HG03575 (cell line): ENCODE results near the gene NCOA3.
"Not testable (repeated sequence)": the region's sequence is repeated elsewhere in the genome, so short reads cannot be mapped to it uniquely, and the experiment has no call there.

Source experiments
- ATAC-seq: cut with Tn5 transposase; IDR thresholded peaks from one replicate; pipeline ENCODE4 v1.9.1; 2021; ENCODE audit not compliant: unreplicated experiment, insufficient number of reproducible peaks, low FRiP score; ENCODE audit errors: extremely low read depth

NCOA3 gene

GRCh38 chr20:47580686-47581085 lies 79.0 kb downstream of the NCOA3 start:
- ATAC-seq = not testable (repeated sequence)

GRCh38 chr20:47581090-47581489 lies 79.4 kb downstream of the NCOA3 start:
- no peak for ATAC-seq

GRCh38 chr20:47583551-47583950 lies 81.9 kb downstream of the NCOA3 start:
- ATAC-seq = no peak

- no peak for ATAC-seq
These were observed 83.5 kb downstream of the NCOA3 start for GRCh38 chr20:47585087-47585747.

- ATAC-seq = no peak
These were observed 85.1 kb downstream of the NCOA3 start for GRCh38 chr20:47586649-47587294.

GRCh38 chr20:47588158-47588557 lies 86.5 kb downstream of the NCOA3 start:
- ATAC-seq = no peak

GRCh38 chr20:47591231-47591630 lies 89.5 kb downstream of the NCOA3 start:
- ATAC-seq = no peak

- no peak for ATAC-seq
These were observed 92.5 kb downstream of the NCOA3 start for GRCh38 chr20:47594157-47594556.

- ATAC-seq = not testable (repeated sequence)
These were observed 93.5 kb downstream of the NCOA3 start for GRCh38 chr20:47595138-47595537.

GRCh38 chr20:47596003-47596571 lies 94.4 kb downstream of the NCOA3 start:
- ATAC-seq = no peak

- ATAC-seq = no peak
These were observed 95.4 kb downstream of the NCOA3 start for GRCh38 chr20:47597090-47597489.

GRCh38 chr20:47598911-47599744 lies 97.4 kb downstream of the NCOA3 start:
- no peak for ATAC-seq

GRCh38 chr20:47600967-47601547 lies 99.4 kb downstream of the NCOA3 start:
- no peak for ATAC-seq

GRCh38 chr20:47603260-47603659 lies 101.6 kb downstream of the NCOA3 start:
- ATAC-seq = no peak

GRCh38 chr20:47605673-47606413 lies 104.2 kb downstream of the NCOA3 start:
- no peak for ATAC-seq

- no peak for ATAC-seq
These were observed 104.8 kb downstream of the NCOA3 start for GRCh38 chr20:47606414-47606982.

GRCh38 chr20:47606983-47607613 lies 105.4 kb downstream of the NCOA3 start:
- ATAC-seq = no peak

GRCh38 chr20:47609001-47609400 lies 107.3 kb downstream of the NCOA3 start:
- no peak for ATAC-seq
